HG03565 (cell line): ENCODE results near the gene CNFN.

Source experiments
- ATAC-seq: cut with Tn5 transposase; IDR thresholded peaks from one replicate; pipeline ENCODE4 v1.9.1; 2021; ENCODE audit warnings: mild to moderate bottlenecking, moderate library complexity; ENCODE audit not compliant: unreplicated experiment

CNFN gene

GRCh38 chr19:42376177-42376555, 13.9 kb downstream of the CNFN start:
- no peak for ATAC-seq

GRCh38 chr19:42375415-42376176, 14.5 kb downstream of the CNFN start:
- ATAC-seq = no peak

DNA sequence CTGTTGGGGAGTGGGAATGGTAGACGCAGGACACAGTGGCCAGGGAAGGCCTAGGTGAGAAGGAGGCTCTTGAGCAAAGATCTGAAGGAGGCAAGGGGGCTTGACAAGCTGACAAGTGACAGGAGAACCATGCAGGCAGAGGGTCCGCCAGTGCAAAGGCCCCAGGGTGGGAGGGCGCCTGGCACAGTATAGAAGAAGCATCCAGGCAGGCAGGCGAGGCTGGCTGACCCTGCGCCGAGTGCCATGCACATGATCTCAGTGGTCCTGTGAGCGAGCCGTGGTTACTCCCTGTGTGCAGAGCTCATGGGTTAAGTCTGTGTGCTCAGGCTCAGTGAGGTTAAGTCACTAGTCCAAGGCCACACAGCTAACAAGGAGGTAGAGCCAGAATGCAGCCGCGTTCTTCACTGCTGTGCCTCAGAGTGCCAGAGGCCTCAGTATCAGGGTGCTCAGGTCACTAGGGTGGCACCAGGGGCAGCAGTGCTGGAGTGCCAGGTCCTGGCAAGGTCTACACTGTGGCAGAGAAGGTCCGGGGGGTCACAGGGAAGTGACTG, 15.2 kb downstream of the CNFN start:
- ATAC-seq = no peak

- no peak for ATAC-seq
These were observed 19.4 kb downstream of the CNFN start for GRCh38 chr19:42370626-42371175.

- ATAC-seq = no peak
These were observed 20.0 kb downstream of the CNFN start for GRCh38 chr19:42370068-42370520.

DNA sequence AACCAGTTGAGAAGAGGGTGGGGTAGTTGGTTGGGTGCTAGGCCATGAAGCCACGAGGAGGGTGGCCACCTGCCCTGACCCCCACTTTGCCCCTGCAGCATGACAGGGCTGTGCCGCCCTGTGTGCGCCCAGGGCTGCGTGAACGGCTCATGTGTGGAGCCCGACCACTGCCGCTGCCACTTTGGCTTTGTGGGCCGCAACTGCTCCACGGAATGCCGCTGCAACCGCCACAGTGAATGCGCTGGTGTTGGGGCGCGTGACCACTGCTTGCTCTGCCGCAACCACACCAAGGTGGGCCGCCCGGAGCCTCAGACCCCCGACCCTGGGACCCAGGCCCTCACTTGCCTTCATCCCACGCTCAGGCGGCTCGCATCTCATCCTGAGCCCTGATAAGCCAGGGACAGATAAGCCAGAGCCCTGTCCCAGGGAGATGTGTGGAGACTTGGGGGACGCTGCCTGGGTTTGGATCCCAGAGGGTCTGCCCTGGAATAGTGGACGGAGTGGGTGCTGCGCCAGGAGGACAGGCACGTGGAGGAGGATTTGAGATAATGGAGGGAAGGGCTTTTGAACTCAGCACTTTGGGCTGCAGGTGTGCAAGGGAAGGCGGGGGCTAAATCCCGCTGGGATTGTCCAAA, 20.5 kb downstream of the CNFN start:
- ATAC-seq = no peak

DNA sequence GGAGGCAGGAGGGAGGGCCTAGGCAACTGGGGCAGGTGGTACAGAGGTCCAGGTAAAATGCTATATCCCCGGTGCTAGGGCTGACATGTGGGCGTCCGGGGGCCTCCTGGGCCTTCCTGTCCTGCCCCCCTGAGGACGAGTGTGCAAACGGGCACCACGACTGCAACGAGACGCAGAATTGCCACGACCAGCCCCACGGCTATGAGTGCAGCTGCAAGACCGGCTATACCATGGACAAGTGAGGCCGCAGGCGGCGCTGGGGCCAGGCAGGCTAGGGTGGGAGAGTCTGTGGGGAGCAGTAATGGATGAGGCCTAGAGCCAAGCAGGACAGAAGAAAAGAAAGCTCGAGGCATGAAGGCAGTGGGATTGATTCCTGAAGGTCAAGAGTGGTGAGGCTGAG, 21.3 kb downstream of the CNFN start:
- ATAC-seq = no peak

GRCh38 chr19:42368360-42368759, 21.7 kb downstream of the CNFN start:
- ATAC-seq = no peak

GRCh38 chr19:42367929-42368328, 22.2 kb downstream of the CNFN start:
- no peak for ATAC-seq

- no peak for ATAC-seq
These were observed 23.4 kb downstream of the CNFN start for GRCh38 chr19:42366673-42367072.

DNA sequence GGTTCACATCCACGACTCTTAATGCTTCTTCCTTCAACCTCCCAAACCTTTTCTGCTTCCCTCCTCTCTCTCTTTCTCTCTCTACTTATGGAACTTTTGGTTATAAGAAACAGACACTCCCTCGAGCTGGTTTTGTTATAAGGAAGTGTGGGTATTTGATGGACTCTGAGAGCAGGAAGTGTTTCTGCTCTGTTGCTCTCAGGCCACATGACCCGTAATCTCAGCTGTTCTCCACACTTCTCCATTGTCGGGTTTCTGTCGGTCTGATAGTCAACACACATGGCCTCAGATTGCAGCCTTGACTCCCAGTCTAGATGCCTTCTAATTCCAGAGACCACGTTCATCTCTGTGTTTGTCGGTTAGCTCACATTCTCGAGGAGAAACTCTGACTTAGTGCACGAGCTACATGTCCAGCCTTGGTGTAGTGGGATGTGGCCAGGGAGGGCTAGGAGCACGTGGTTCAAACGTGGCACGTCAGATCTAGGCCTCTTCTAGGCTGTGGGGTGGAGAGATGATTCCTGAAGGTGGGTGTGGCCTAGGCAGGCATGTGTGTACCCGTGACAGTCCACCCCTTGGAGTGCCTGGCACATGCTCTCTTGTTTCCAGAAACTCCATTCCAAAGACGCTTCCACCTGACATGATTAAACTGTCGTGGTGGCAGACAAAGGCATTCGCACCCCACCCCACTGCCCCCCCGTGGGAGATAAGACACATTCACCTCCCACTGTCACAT, 26.3 kb downstream of the CNFN start:
- ATAC-seq = no peak

DNA sequence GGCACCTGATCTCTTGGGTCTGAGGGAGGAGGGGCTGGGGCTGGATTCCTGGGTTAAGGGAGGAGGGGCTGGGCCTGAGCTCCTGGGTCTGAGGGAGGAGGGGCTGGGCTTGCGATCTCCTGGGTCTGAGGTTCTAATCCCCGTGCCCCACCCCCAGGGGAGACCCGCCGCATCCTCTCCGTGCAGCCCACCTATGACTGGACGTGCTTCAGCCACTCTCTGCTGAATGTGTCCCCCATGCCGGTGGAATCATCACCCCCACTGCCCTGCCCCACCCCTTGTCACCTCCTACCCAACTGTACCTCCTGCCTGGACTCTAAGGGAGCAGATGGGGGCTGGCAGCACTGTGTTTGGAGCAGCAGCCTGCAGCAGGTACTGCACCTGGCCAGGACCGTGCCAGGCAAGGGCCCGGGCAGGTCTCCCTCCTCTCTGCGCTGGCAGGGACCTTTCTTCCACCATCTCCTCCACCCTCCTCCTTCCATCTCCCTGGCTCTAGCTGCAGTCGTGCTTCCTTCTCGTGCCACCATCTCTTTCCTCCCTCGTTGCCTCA, 27.1 kb downstream of the CNFN start:
- ATAC-seq = no peak

- no peak for ATAC-seq
These were observed 27.8 kb downstream of the CNFN start for GRCh38 chr19:42362342-42362741.

- ATAC-seq = no peak
These were observed 28.6 kb downstream of the CNFN start for GRCh38 chr19:42361545-42361910.

GRCh38 chr19:42360787-42361544, 29.1 kb downstream of the CNFN start:
- no peak for ATAC-seq

DNA sequence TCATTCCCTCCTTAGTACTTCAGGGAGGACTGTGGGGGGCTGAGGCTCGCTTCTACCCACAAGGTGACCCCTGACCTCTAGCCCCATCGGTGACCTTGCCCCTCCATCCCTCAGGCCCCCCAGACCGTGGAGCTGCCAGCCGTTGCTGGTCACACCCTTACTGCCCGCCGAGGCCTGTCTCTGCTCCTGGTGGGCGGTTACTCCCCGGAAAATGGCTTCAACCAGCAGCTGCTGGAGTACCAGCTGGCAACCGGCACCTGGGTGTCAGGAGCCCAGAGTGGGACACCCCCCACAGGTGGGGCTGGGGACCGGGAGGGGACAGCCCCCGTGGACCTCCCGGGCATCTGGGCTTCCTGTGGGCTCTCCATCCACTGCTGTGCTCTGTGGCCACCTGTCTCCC, 32.8 kb downstream of the CNFN start:
- ATAC-seq = no peak

DNA sequence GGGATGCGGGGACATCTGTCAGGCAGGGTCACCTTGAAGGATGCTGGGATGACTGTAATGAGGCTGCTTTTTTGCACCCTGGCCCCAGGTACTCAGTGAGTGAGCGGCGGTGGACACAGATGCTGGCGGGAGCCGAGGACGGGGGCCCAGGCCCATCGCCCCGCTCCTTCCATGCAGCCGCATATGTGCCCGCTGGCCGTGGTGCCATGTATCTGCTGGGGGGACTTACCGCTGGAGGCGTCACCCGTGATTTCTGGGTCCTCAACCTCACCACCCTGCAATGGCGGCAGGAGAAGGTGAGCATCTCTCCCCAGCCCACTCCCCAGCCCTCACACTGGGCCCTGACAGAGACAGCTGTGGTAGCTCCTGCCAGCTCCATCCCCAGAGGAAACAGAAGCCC, 33.4 kb downstream of the CNFN start:
- ATAC-seq = no peak

DNA sequence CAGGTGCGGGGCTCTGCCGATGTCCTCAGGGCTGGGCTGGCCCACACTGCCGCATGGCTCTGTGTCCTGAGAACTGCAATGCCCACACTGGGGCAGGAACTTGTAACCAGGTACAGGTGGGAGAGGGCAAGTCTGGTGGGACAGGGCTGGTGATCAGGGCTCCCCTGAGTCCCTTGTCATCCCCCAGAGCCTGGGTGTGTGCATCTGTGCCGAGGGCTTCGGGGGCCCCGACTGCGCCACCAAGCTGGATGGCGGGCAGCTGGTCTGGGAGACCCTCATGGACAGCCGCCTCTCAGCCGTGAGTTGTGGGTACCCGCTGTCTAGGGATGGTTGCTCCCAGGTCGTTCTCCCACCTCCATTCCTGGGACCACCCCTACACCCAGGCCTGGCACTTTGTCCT, 34.2 kb downstream of the CNFN start:
- no peak for ATAC-seq

DNA sequence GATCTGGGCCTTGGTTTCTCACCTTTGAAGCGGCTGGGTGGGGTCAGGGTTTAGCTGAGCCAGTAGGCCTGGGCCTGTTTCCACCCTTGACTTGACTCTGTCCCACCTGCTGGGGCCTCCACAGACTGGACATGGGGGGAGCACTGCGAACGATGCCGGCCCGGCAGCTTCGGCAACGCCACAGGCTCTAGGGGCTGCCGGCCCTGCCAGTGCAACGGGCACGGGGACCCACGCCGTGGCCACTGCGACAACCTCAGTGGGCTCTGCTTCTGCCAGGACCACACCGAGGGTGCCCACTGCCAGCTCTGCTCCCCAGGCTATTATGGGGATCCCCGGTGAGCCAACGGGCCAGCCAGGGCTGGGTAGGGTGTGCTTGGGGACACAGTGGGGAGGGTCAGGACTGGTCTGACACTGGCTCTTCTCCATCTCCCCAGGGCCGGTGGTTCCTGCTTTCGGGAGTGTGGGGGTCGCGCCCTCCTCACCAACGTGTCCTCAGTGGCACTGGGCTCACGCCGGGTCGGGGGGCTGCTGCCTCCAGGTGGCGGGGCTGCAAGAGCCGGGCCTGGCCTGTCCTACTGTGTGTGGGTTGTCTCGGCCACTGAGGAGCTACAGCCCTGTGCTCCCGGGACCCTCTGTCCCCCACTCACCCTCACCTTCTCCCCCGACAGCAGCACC, 36.6 kb downstream of the CNFN start:
- ATAC-seq = no peak
